ENCODE results near the gene HERC4.
"Not testable (repeated sequence)": the region's sequence is repeated elsewhere in the genome, so short reads cannot be mapped to it uniquely, and the experiment has no call there.

The HERC4 gene

DNA sequence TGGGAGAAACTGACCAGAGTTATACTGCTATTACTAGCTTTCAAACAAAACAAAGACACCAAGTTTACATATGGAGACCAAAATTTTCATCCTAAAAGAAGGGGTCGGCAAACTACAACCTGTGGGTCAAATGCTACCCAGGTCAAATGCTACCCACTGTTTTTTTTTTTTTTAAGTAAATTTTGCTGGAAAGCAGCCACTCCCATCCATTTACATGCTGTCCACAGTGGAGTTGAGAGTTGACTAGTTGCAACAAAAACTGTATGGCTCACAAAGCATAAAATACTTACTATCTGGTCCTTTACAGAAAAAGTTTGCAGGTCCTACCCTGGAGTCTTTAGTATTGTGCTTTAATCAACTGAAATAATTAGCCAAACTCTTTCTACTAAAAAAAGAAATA, 99.2 kb downstream of the HERC4 start:
- no peak for DNase-seq (ENCODE audit: low read depth)
- no peak overlapping the region for H3K4me3 ChIP-seq (replicated peaks; ENCODE audit: low read depth, low read length)
- no peak for TF ChIP-seq CTCF (IDR thresholded peaks at IDR 0.05; ENCODE audit: low read length, missing control alignments)

GRCh38 chr10:67971311-67971710, 103.8 kb downstream of the HERC4 start:
- peak; percentile 7 for DNase-seq (ENCODE audit: low read depth)
- no peak overlapping the region for H3K4me3 ChIP-seq (replicated peaks; ENCODE audit: low read depth, low read length)
- no peak for TF ChIP-seq CTCF (IDR thresholded peaks at IDR 0.05; ENCODE audit: low read length, missing control alignments)

GRCh38 chr10:67969875-67970274, 105.2 kb downstream of the HERC4 start:
- DNase-seq (ENCODE audit: low read depth), result no peak
- no peak for TF ChIP-seq CTCF (IDR thresholded peaks at IDR 0.05; ENCODE audit: low read length, missing control alignments)
- H3K4me3 ChIP-seq (replicated peaks; ENCODE audit: low read depth, low read length), result no peak overlapping the region

DNA sequence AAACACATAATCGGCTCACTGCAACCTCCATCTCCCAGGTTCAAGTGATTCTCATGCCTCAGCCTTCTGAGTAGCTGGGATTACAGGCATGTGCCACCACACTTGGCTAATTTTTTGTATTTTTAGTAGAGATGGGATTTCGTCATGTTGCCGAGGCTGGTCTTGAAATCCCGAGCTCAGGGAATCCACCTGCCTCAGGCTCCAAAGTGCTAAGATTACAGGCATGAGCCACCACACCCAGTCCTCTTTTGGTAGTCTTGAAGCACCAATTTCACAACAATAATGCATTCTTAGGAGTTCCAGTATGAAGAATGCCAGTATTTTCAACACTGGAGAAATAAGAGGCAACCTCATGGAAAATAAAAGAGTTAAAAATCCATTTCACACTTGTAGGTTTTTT, 109.0 kb downstream of the HERC4 start:
- H3K4me3 ChIP-seq (replicated peaks; ENCODE audit: low read depth, low read length); DNase-seq (ENCODE audit: low read depth): not testable (repeated sequence)

DNA sequence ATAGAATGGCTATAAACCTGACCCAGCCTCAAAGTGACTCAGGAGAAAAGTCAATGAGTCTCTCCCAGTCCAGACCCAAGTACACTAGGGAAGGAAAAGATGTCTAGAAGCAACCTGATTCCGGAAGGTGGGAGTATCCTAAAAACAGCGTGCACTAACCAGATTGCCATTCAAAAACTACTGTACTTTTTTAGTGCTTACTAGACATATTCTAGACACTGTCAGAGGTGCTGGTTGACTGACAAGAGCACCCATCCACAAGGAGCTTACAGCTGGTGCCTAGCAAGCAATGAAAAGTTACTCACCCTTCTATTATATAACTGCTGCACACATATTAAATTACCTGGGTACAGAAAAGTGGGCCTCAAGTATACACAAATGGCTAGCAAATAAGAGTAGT, 109.6 kb downstream of the HERC4 start:
- no peak for TF ChIP-seq CTCF (IDR thresholded peaks at IDR 0.05; ENCODE audit: low read length, missing control alignments)
- DNase-seq (ENCODE audit: low read depth), result no peak
- no peak overlapping the region for H3K4me3 ChIP-seq (replicated peaks; ENCODE audit: low read depth, low read length)

DNA sequence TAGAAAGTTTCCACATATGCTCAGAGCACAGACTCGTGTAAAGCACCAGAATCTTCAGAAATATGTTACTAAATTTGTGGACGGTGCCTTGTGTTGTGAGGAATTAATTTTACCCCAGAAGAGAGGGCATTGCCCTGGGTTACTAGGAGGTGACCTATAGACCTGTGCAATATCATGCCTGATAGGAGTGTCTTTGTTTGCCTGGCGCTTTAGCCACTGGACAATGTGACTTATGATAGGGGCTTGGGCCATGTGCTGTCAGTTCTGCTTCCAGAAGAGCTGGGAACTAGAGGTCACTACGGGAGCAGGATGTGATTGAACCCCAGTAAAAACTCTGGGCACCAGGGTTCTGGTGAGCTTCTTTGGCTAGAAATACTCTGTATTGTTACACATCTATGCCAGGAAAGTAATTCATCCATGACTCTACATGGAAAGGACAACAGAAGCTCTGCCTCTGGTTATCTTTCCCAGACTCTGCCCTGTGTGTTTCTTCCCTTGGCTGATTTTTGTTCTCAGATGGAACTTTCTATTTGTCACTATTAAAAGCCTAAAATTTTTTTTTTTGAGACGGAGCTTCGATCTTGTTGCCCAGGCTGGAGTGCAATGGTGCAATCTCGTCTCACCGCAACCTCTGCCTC, 115.1 kb downstream of the HERC4 start:
- TF ChIP-seq CTCF (IDR thresholded peaks at IDR 0.05; ENCODE audit: low read length, missing control alignments), result no peak
- no peak for DNase-seq (ENCODE audit: low read depth)
- no peak overlapping the region for H3K4me3 ChIP-seq (replicated peaks; ENCODE audit: low read depth, low read length)

DNA sequence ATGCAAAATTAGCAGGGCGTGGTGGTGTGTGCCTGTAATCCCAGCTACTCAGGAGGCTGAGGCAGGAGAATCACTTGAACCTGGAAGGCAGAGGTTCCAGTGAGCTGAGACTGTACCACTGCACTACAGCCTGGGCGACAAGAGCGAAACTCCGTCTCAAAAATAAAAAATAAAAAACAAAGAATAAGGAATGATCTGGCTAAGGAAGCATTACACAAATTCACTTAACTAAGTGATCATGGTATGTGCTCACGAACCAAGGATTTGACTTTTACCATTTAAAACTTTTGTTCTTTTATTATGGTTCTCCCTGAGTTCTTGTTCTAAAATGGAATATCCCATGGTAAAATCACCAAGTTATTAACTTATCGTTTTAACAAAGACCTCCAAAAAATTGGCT, 119.5 kb downstream of the HERC4 start:
- no peak overlapping the region for H3K4me3 ChIP-seq (replicated peaks; ENCODE audit: low read depth, low read length)
- no peak for DNase-seq (ENCODE audit: low read depth)
- TF ChIP-seq CTCF (IDR thresholded peaks at IDR 0.05; ENCODE audit: low read length, missing control alignments), result no peak
